ENCODE results near the gene HDAC10.
"Not testable (repeated sequence)": the region's sequence is repeated elsewhere in the genome, so short reads cannot be mapped to it uniquely, and the experiment has no call there.

HDAC10 gene

DNA sequence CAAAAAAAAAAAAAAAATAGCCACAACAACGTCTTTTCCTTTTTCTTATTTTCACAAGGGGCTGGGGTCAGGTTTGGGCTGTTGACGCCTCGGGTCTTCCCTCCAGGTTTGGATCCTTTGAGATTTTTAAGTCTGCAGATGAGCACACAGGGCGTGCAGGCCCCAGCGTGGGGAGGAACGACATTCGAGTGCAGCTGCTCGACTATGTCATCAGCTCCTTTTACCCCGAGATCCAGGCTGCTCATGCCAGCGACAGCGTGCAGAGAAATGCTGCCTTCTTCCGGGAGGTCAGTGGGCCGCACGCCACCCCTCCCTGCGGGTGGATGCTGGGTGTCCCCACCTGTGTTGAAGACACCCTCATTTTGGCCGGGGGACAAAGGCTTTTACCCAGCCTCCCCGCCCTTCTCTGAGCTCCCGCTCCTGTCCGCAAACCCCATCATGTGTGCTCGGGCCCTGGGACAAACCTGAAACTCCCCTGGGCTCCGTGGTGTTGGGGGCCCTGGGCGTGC is 42.6 kb downstream of the HDAC10 start:
- TF ChIP-seq CTCF (IDR thresholded peaks at IDR 0.05; ENCODE audit: low read depth, low read length): no peak
- DNase-seq (ENCODE audit: extremely low read depth, low read depth): no peak

- no peak for TF ChIP-seq CTCF (IDR thresholded peaks at IDR 0.05; ENCODE audit: low read depth, low read length)
- DNase-seq (ENCODE audit: extremely low read depth, low read depth): no peak
Observed at GRCh38 chr22:50207383-50208140, 43.5 kb downstream of the HDAC10 start.

DNA sequence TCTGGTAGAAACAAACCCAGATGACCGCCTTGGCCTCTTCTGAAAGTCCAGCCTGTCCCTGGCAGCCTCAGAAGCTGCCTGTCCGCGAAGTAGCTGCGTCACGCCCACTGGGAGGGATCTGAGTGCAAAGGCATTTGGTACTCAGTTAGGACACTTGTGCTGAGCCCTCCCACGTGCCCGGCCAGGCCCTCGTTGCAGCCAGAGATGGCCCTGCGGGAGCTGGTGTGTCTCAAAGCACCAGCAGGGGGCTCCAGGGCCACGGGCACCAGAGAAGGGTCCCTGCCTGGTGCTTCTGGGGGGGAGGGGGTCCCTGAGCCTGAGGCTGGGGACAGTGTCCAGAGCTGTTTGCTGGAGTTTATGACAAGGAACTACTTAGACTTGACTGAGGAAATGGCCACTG is 44.5 kb downstream of the HDAC10 start:
- peak; percentile 36 for TF ChIP-seq CTCF (IDR thresholded peaks at IDR 0.05; ENCODE audit: low read depth, low read length)
- DNase-seq (ENCODE audit: extremely low read depth, low read depth): no peak

- DNase-seq (ENCODE audit: extremely low read depth, low read depth): no peak
- no peak for TF ChIP-seq CTCF (IDR thresholded peaks at IDR 0.05; ENCODE audit: low read depth, low read length)
Observed at GRCh38 chr22:50205781-50206569, 45.1 kb downstream of the HDAC10 start.

DNA sequence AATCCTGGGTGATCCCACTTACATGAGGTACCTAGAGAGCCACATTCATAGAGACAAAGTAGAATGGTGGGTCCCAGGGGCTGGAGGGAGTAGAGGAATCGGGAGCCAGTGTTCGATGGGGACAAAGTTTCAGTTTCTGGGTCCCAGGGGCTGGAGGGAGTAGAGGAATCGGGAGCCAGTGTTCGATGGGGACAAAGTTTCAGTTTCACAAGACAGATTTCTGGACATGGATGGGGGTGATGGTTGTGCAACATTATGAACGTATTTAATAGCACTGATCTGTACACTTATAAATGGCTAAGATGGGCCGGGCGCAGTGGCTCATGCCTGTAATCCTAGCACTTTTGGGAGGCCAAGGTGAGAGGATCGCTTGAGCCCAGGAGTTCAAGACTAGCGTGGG is 46.1 kb downstream of the HDAC10 start:
- not testable (repeated sequence) for DNase-seq (ENCODE audit: extremely low read depth, low read depth)

DNA sequence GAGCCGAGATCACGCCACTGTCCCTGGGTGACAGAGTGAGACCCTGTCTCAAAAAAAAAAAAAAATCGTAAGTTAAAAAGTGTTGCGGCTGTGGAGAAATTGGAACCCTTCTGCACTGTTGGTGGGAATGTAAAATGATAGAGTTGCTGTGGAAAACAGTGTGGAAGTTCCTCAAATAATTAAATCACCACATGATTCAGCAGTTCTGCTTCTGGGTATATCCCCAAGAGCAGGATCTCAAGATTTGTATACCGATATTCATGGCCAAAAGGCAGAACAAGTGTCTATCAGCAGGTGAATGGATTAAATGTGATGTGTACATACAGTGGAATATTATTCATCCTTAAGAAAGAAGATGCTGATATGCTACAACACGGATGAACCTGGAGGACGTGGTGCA is 46.5 kb downstream of the HDAC10 start:
- TF ChIP-seq CTCF (IDR thresholded peaks at IDR 0.05; ENCODE audit: low read depth, low read length): no peak
- no peak for DNase-seq (ENCODE audit: extremely low read depth, low read depth)

DNA sequence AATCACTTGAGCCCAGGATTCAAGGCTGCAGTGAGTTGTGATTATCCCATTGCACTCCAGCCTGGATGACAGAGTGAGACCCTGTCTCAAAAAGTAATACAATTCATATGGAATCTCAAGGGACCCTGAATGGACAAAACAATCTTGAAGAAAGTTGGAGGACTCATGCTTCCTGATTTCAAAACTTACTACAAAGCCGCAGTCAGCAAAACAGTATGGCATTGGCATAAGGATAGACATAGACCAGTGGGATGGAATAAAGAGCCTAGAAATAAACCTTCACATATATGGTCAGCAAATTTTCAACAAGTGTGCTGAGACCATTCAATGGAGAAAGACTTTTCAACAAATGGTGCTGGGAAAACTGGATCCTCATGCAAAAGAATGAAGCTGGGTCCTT is 47.8 kb downstream of the HDAC10 start:
- DNase-seq (ENCODE audit: extremely low read depth, low read depth): no peak
- TF ChIP-seq CTCF (IDR thresholded peaks at IDR 0.05; ENCODE audit: low read depth, low read length): no peak

Data from AG09319 (cell line).